PC-3 (cell line): ENCODE results near the gene PTPRR. TPM values are rescaled to one million over a fixed set of nuclear protein-coding genes. Genes with fewer than 3 reads are reported as not detected.

Source experiments
- ATAC-seq: fragments of 200-7000 bp; cut with Tn5 transposase; 2 replicates; pipeline ENCODE4 v1.9.1; 2020; ENCODE audit warnings: mild to moderate bottlenecking, moderate library complexity
- BruUV-seq: library from RNA; stranded (reverse); fragments of 400-500 nt; replicated peaks from 2 replicates; lab custom pipeline; 2021; lab: Mats Ljungman, UMichigan
- CTCF ChIA-PET: fragments of 300-600 bp; sonication (Branson Sonifier 250); formaldehyde crosslinking; loops from one replicate; lab custom pipeline; 2022; ENCODE audit warnings: antibody characterized with exemption; lab: Charles Lee
- POLR2A ChIA-PET: fragments of 300-600 bp; sonication (Branson Sonifier 250); formaldehyde crosslinking; loops from one replicate; lab custom pipeline; 2022; ENCODE audit warnings: antibody characterized with exemption; ENCODE audit not compliant: unreplicated experiment; lab: Charles Lee
- DNase-seq: peaks from one replicate; pipeline ENCODE4 v3.0.0-alpha.2; 2015
- H2AFZ ChIP-seq: fragments of 300-600 bp; sonication (generic); 2 replicates; pipeline ENCODE4 v1.6.0; 2016; ENCODE audit warnings: antibody characterized with exemption, low read length
- H3F3A ChIP-seq: fragments of 300-600 bp; sonication (generic); one replicate; pipeline ENCODE4 v1.6.0; 2017; ENCODE audit warnings: antibody characterized with exemption, low read length, control low read depth, mild to moderate bottlenecking; ENCODE audit not compliant: unreplicated experiment
- H3K27ac ChIP-seq: fragments of 300-600 bp; sonication (generic); 2 replicates; pipeline ENCODE4 v1.5.1; 2016; ENCODE audit warnings: mild to moderate bottlenecking, low read length
- H3K27me3 ChIP-seq: fragments of 300-600 bp; sonication (generic); 2 replicates; pipeline ENCODE4 v1.6.1; 2016; ENCODE audit warnings: low read length, mixed read lengths
- H3K36me3 ChIP-seq: fragments of 300-600 bp; sonication (generic); 2 replicates; pipeline ENCODE4 v1.6.1; 2016; ENCODE audit warnings: low read depth, mixed run types, low read length, mixed read lengths
- H3K4me1 ChIP-seq: fragments of 300-600 bp; sonication (generic); 2 replicates; pipeline ENCODE4 v1.5.1; 2016; ENCODE audit warnings: low read length; ENCODE audit not compliant: insufficient read depth
- H3K4me2 ChIP-seq: fragments of 300-600 bp; sonication (generic); 2 replicates; pipeline ENCODE4 v1.6.0; 2016; ENCODE audit warnings: low read length
- H3K4me3 ChIP-seq: fragments of 300-600 bp; sonication (generic); 2 replicates; pipeline ENCODE4 v1.5.1; 2016; ENCODE audit warnings: mild to moderate bottlenecking, low read length, mixed read lengths
- H3K79me2 ChIP-seq: fragments of 300-600 bp; sonication (generic); 2 replicates; pipeline ENCODE4 v1.6.1; 2017; ENCODE audit warnings: low read length, mixed read lengths
- H3K9ac ChIP-seq: fragments of 300-600 bp; sonication (generic); 2 replicates; pipeline ENCODE4 v1.6.0; 2016; ENCODE audit warnings: mild to moderate bottlenecking, low read length
- H3K9me2 ChIP-seq: fragments of 300-600 bp; sonication (generic); replicated peaks from 2 replicates; pipeline ENCODE4 v1.6.1; 2016; ENCODE audit warnings: mixed run types, low read length, mixed read lengths
- H3K9me3 ChIP-seq: fragments of 300-600 bp; sonication (generic); 2 replicates; pipeline ENCODE4 v1.6.1; 2016; ENCODE audit warnings: low read length, mixed read lengths
- H4K20me1 ChIP-seq: fragments of 300-600 bp; sonication (generic); 2 replicates; pipeline ENCODE4 v1.6.1; 2016; ENCODE audit warnings: low read length, mixed read lengths
- CTCF ChIP-seq: fragments of 300-600 bp; sonication (generic); conservative IDR thresholded peaks from 2 replicates; pipeline ENCODE4 v1.5.1; 2017; ENCODE audit warnings: antibody characterized with exemption, low read depth, mild to moderate bottlenecking, low read length
- EZH2 ChIP-seq: fragments of 300-600 bp; sonication (generic); IDR thresholded peaks from one replicate; pipeline ENCODE4 v1.6.1; 2017; ENCODE audit warnings: antibody characterized with exemption, mild to moderate bottlenecking, low read length; ENCODE audit not compliant: unreplicated experiment
- EZH2phosphoT487 ChIP-seq: fragments of 300-600 bp; sonication (generic); IDR thresholded peaks from 2 replicates; pipeline ENCODE4 v1.6.1; 2018; ENCODE audit warnings: mild to moderate bottlenecking, antibody characterized with exemption, low read length, borderline replicate concordance
- intact Hi-C: fragments of 100-400 bp; cut with micrococcal nuclease; formaldehyde crosslinking; loops from 2 replicates; pipeline ENCODE4 v1.9.0; 2023
- total RNA-seq: library from RNA; depleted of rRNA; stranded (reverse); fragments of >200 nt; gene quantifications from 2 replicates; pipeline ENCODE4 v1.2.3, GENCODE V29; 2014

PTPRR gene
- total RNA-seq, 1 experiment from 2014 or later = 3.1 TPM

GRCh38 chr12:70907412-70907811, 13.1 kb downstream of the PTPRR start:
- ATAC-seq = no peak
- TF ChIP-seq CTCF = no peak
- TF ChIP-seq EZH2 = no peak
- no peak overlapping the region for H3K27ac ChIP-seq
- H3K27me3 ChIP-seq = peaks cover 15% of the 10 kb centered on the region; the same call in 1 of the 2 replicates
- no peaks in the 10 kb centered on the region for H3F3A ChIP-seq
- no peaks in the 10 kb centered on the region for H3K9me3 ChIP-seq
- no peaks in the 10 kb centered on the region for H4K20me1 ChIP-seq
- no peaks in the 10 kb centered on the region for H3K4me1 ChIP-seq
- DNase-seq = no peak
- no peaks in the 10 kb centered on the region for H3K36me3 ChIP-seq
- H3K79me2 ChIP-seq = no peaks in the 10 kb centered on the region
- no peak overlapping the region for H3K4me2 ChIP-seq
- H3K4me3 ChIP-seq = no peak overlapping the region
- no peaks in the 10 kb centered on the region for H3K9me2 ChIP-seq
- no TSS peak for BruUV-seq
- H2AFZ ChIP-seq = no peak overlapping the region
- no peak overlapping the region for H3K9ac ChIP-seq
- POLR2A ChIA-PET = no interaction called here
- intact Hi-C loops = no loop called here
- CTCF ChIA-PET = no interaction called here

- ChIA-PET CTCF (no interaction called here), POLR2A (no interaction called here)
- no peak overlapping the region for H3K9ac ChIP-seq
- DNase-seq (no peak), ATAC-seq (no peak)
- no peak overlapping the region for H3K4me3 ChIP-seq
- no peaks in the 10 kb centered on the region for H3K36me3 ChIP-seq
- H4K20me1 ChIP-seq = no peaks in the 10 kb centered on the region
- H3K79me2 ChIP-seq = no peaks in the 10 kb centered on the region
- TF ChIP-seq EZH2 (no peak), CTCF (no peak), EZH2phosphoT487 (no peak)
- no peak overlapping the region for H3K27ac ChIP-seq
- no peaks in the 10 kb centered on the region for H3K9me3 ChIP-seq
- H3K9me2 ChIP-seq = no peaks in the 10 kb centered on the region
- H2AFZ ChIP-seq = no peak overlapping the region
- no peak overlapping the region for H3K4me2 ChIP-seq
- H3K4me1 ChIP-seq = no peaks in the 10 kb centered on the region
- intact Hi-C loops = no loop called here
- H3K27me3 ChIP-seq = no peaks in the 10 kb centered on the region; the same call in 1 of the 2 replicates
- H3F3A ChIP-seq = no peaks in the 10 kb centered on the region
- BruUV-seq = no TSS peak
These were observed 24.6 kb downstream of the PTPRR start for GRCh38 chr12:70895956-70896355.

GRCh38 chr12:70892593-70892992, 27.9 kb downstream of the PTPRR start:
- no peaks in the 10 kb centered on the region for H4K20me1 ChIP-seq
- H3K9me2 ChIP-seq = no peaks in the 10 kb centered on the region
- H2AFZ ChIP-seq = no peak overlapping the region
- H3K4me1 ChIP-seq = no peaks in the 10 kb centered on the region
- no peak overlapping the region for H3K9ac ChIP-seq
- peaks cover 19% of the 10 kb centered on the region; the same call in 1 of the 2 replicates for H3K27me3 ChIP-seq
- no peak overlapping the region for H3K4me2 ChIP-seq
- TF ChIP-seq EZH2phosphoT487 (no peak), EZH2 (no peak), CTCF (no peak)
- H3K4me3 ChIP-seq = no peak overlapping the region
- no peaks in the 10 kb centered on the region for H3K79me2 ChIP-seq
- BruUV-seq = no TSS peak
- no peaks in the 10 kb centered on the region for H3K9me3 ChIP-seq
- CTCF ChIA-PET = no interaction called here
- H3K36me3 ChIP-seq = no peaks in the 10 kb centered on the region
- DNase-seq (no peak), ATAC-seq (no peak)
- no peaks in the 10 kb centered on the region for H3F3A ChIP-seq
- H3K27ac ChIP-seq = no peak overlapping the region
- intact Hi-C loops = no loop called here
- POLR2A ChIA-PET = no interaction called here
